HCT116 (cell line): ENCODE results near the gene CMC1. TPM values are rescaled to one million over a fixed set of nuclear protein-coding genes. Genes with fewer than 3 reads are reported as not detected.
A peak's percentile ranks its signal among the peaks of the same experiment; 100 is the strongest.
"Not testable (repeated sequence)": the region's sequence is repeated elsewhere in the genome, so short reads cannot be mapped to it uniquely, and the experiment has no call there.

Experiments used
- ATAC-seq: fragments of 200-7000 bp; cut with Tn5 transposase; 2 replicates; pipeline ENCODE4 v1.9.1; 2020; ENCODE audit warnings: mild to moderate bottlenecking, moderate library complexity
- BruUV-seq: library from RNA; stranded (reverse); fragments of 400-500 nt; replicated peaks from 2 replicates; lab custom pipeline; 2021; lab: Mats Ljungman, UMichigan
- CTCF ChIA-PET: fragments of 300-600 bp; sonication (Branson Sonifier 250); formaldehyde crosslinking; loops from one replicate; lab custom pipeline; 2021; ENCODE audit warnings: antibody characterized with exemption; lab: Charles Lee
- POLR2A ChIA-PET: fragments of 300-600, 350-600 bp; sonication (Branson Sonifier 250); formaldehyde crosslinking; loops from one replicate; lab custom pipeline; 2021; ENCODE audit warnings: antibody characterized with exemption; lab: Charles Lee
- RAD21 ChIA-PET, 2 experiments: fragments of 300-600 bp; sonication (Branson Sonifier 250); formaldehyde crosslinking; loops; one replicate each; lab custom pipeline; 2023; ENCODE audit warnings: low total read pairs in 2 of 2; ENCODE audit not compliant: uncharacterized antibody in 2 of 2, unreplicated experiment in 2 of 2, low non-redundant PET in 1 of 2; lab: Charles Lee
- DNase-seq: peaks from one replicate; pipeline ENCODE4 v3.0.0-alpha.2; 2010; ENCODE audit warnings: low read depth, low spot score
- H2AFZ ChIP-seq: fragments of 200-600 bp; shearing (Covaris generic), sonication (generic); 2 replicates; pipeline ENCODE4 v1.6.1; 2017; ENCODE audit warnings: low read depth, mixed run types, mixed read lengths, antibody characterized with exemption, low read length; ENCODE audit not compliant: poor library complexity, severe bottlenecking
- H3K27ac ChIP-seq: 2 replicates; pipeline ENCODE4 v1.5.1; 2012; ENCODE audit warnings: low read depth, low read length
- H3K27me3 ChIP-seq: fragments of 200-600 bp; sonication (generic); 2 replicates; pipeline ENCODE4 v1.6.1; 2016; ENCODE audit warnings: mixed run types, low read length, mixed read lengths; ENCODE audit not compliant: insufficient read depth
- H3K36me3 ChIP-seq, 2 experiments: fragments of 200-500 bp in 1 of 2; fragments of 200-600 bp in 1 of 2; sonication (Bioruptor generic) in 1 of 2; sonication (generic) in 1 of 2; 2 replicates each; pipeline versions ENCODE4 v1.5.1 to v1.6.1; 2014 to 2016; ENCODE audit warnings: low read length in 2 of 2, inconsistent platforms in 1 of 2, mixed read lengths in 1 of 2, mixed run types in 1 of 2; ENCODE audit not compliant: insufficient read depth in 2 of 2, control insufficient read depth in 1 of 2
- H3K4me1 ChIP-seq, 2 experiments: fragments of 200-600 bp in 1 of 2; sonication (generic) in 1 of 2; 2 replicates each; pipeline versions ENCODE4 v1.5.1 to v1.6.1; 2012 to 2017; ENCODE audit warnings: low read length in 2 of 2, inconsistent platforms in 1 of 2, mild to moderate bottlenecking in 1 of 2, mixed read lengths in 1 of 2, mixed run types in 1 of 2, moderate library complexity in 1 of 2; ENCODE audit not compliant: insufficient read depth in 2 of 2, control insufficient read depth in 1 of 2
- H3K4me2 ChIP-seq: fragments of 200-600 bp; sonication (generic); 2 replicates; pipeline ENCODE4 v1.6.1; 2017; ENCODE audit warnings: mixed run types, low read length, mixed read lengths
- H3K4me3 ChIP-seq, 2 experiments: fragments of 200-600 bp in 1 of 2; sonication (generic) in 1 of 2; replicated peaks in 1 of 2; 2 replicates each; pipeline ENCODE4 v1.5.1; 2011 to 2016; ENCODE audit warnings: low read length in 2 of 2, control low read depth in 1 of 2, low read depth in 1 of 2, mild to moderate bottlenecking in 1 of 2, mixed read lengths in 1 of 2, mixed run types in 1 of 2
- H3K79me2 ChIP-seq: fragments of 200-600 bp; sonication (generic); 2 replicates; pipeline ENCODE4 v1.6.1; 2017; ENCODE audit warnings: mild to moderate bottlenecking, mixed run types, low read length, moderate library complexity, mixed read lengths; ENCODE audit not compliant: insufficient read depth
- H3K9ac ChIP-seq: fragments of 200-600 bp; sonication (generic); 2 replicates; pipeline ENCODE4 v1.6.1; 2016; ENCODE audit warnings: low read length, mixed read lengths
- H3K9me2 ChIP-seq: fragments of 200-600 bp; sonication (generic), shearing (Covaris generic); 2 replicates; pipeline ENCODE4 v1.6.1; 2017; ENCODE audit warnings: mixed run types, mild to moderate bottlenecking, moderate library complexity; ENCODE audit not compliant: insufficient read depth
- H3K9me3 ChIP-seq, 2 experiments: fragments of 200-500 bp in 1 of 2; fragments of 200-600 bp in 1 of 2; sonication (Bioruptor generic) in 1 of 2; sonication (generic) in 1 of 2; 2 replicates each; pipeline ENCODE4 v1.6.1; 2014 to 2017; ENCODE audit warnings: low read length in 2 of 2, mixed read lengths in 2 of 2, inconsistent platforms in 1 of 2, low read depth in 1 of 2, mild to moderate bottlenecking in 1 of 2, mixed run types in 1 of 2, moderate library complexity in 1 of 2; ENCODE audit not compliant: control insufficient read depth in 1 of 2, insufficient read depth in 1 of 2
- H4K20me1 ChIP-seq: fragments of 200-600 bp; sonication (generic), shearing (Covaris generic); 2 replicates; pipeline ENCODE4 v1.6.1; 2017; ENCODE audit warnings: mixed run types, mild to moderate bottlenecking, moderate library complexity; ENCODE audit not compliant: insufficient read depth
- CTCF ChIP-seq, 3 experiments: fragments of 200-600 bp in 1 of 3; sonication (generic) in 1 of 3; IDR thresholded peaks in 2 of 3; conservative IDR thresholded peaks in 1 of 3; 2 replicates each; pipeline ENCODE4 v1.5.1; 2012 to 2017; ENCODE audit warnings: low read depth in 2 of 3, low read length in 2 of 3, antibody characterized with exemption in 1 of 3, borderline replicate concordance in 1 of 3, control low read depth in 1 of 3, mild to moderate bottlenecking in 1 of 3, mixed read lengths in 1 of 3, mixed run types in 1 of 3, moderate library complexity in 1 of 3; ENCODE audit not compliant: insufficient read depth in 1 of 3
- EZH2phosphoT487 ChIP-seq: fragments of 200-600 bp; IDR thresholded peaks from 2 replicates; pipeline ENCODE4 v1.6.1; 2018; ENCODE audit warnings: antibody characterized with exemption, borderline replicate concordance
- MAX ChIP-seq: IDR thresholded peaks from 2 replicates; pipeline ENCODE4 v1.6.1; 2012
- REST ChIP-seq: IDR thresholded peaks from 2 replicates; pipeline ENCODE4 v1.6.1; 2012; ENCODE audit warnings: low read depth
- TCF7L2 ChIP-seq: IDR thresholded peaks from 2 replicates; pipeline ENCODE4 v1.7.0; 2011; ENCODE audit warnings: borderline replicate concordance, inconsistent platforms; ENCODE audit not compliant: insufficient read depth, insufficient read length; ENCODE audit errors: extremely low read depth
- ZNF274 ChIP-seq: fragments of 200-500 bp; sonication (Bioruptor generic); IDR thresholded peaks from 2 replicates; pipeline ENCODE4 v1.6.1; 2014; ENCODE audit warnings: mild to moderate bottlenecking, low read depth, low read length, inconsistent platforms
- intact Hi-C: fragments of 100-400 bp; cut with micrococcal nuclease; formaldehyde crosslinking; loops from 2 replicates; pipeline ENCODE4 v1.10.0; 2022
- total RNA-seq: library from RNA; stranded (reverse); gene quantifications from one replicate; pipeline ENCODE4 v1.2.1, GENCODE V29; 2021; ENCODE audit not compliant: unreplicated experiment

The CMC1 gene
- total RNA-seq, 1 experiment from 2014 or later, result 29.0 TPM

GRCh38 chr3:28268989-28269388 lies 27.6 kb downstream of the CMC1 start:
- H3K9ac ChIP-seq, result no peak overlapping the region
- no peak overlapping the region for H2AFZ ChIP-seq
- no peaks in the 10 kb centered on the region for H3K9me3 ChIP-seq
- no peaks in the 10 kb centered on the region for H4K20me1 ChIP-seq
- peaks cover 0 to 8% of the 10 kb centered on the region in 2 experiments; a peak in 1 of 4 replicates for H3K36me3 ChIP-seq
- TF ChIP-seq EZH2phosphoT487 (no peak), TCF7L2 (no peak), MAX (no peak), CTCF (IDR thresholded peaks at IDR 0.05 in 2 of 3, conservative IDR thresholded peaks at IDR 0.05 in 1 of 3; ENCODE audit: borderline replicate concordance in 1 of 3, insufficient read depth in 1 of 3, low read depth in 2 of 3, low read length in 2 of 3) (peak in 2 of 3 experiments; percentile 40 to 45; a peak in 4 of 6 replicates), REST (no peak), ZNF274 (no peak)
- H3K27ac ChIP-seq, result no peak overlapping the region
- intact Hi-C loops, result no loop called here
- H3K4me3 ChIP-seq, result no peak overlapping the region
- ATAC-seq, result peak; percentile 72; the same call in 1 of the 2 replicates
- ChIA-PET POLR2A (no interaction called here), CTCF (no interaction called here), RAD21 (no interaction called here)
- H3K4me2 ChIP-seq, result no peak overlapping the region
- BruUV-seq, result no TSS peak
- H3K9me2 ChIP-seq, result no peaks in the 10 kb centered on the region
- no peak for DNase-seq
- H3K27me3 ChIP-seq, result no peaks in the 10 kb centered on the region
- H3K79me2 ChIP-seq, result peaks cover 11% of the 10 kb centered on the region; the same call in 1 of the 2 replicates
- H3K4me1 ChIP-seq, result no peaks in the 10 kb centered on the region

GRCh38 chr3:28269884-28270283 lies 28.5 kb downstream of the CMC1 start:
- H3K27ac ChIP-seq, H3K36me3 ChIP-seq, H3K9ac ChIP-seq, H3K4me1 ChIP-seq, DNase-seq, H2AFZ ChIP-seq, POLR2A ChIA-PET, H3K4me2 ChIP-seq, H3K9me3 ChIP-seq, RAD21 ChIA-PET, H3K27me3 ChIP-seq, H3K4me3 ChIP-seq, H4K20me1 ChIP-seq, ATAC-seq, BruUV-seq, intact Hi-C loops, H3K9me2 ChIP-seq, CTCF ChIA-PET: not testable (repeated sequence)
- H3K79me2 ChIP-seq, result peaks cover 11% of the 10 kb centered on the region
